T47D (cell line): ENCODE results near the gene WDR6.

Experiments used
- DNase-seq, 2 experiments: peaks; one replicate each; pipeline versions ENCODE4 v3.0.0 to v3.0.0-alpha.2; 2011 to 2012; ENCODE audit warnings: low read depth in 1 of 2, low spot score in 1 of 2
- JUND ChIP-seq: IDR thresholded peaks from 2 replicates; pipeline ENCODE4 v1.6.1; 2012; ENCODE audit warnings: low read depth
- in situ Hi-C: cut with HindIII; loops from 2 replicates; pipeline ENCODE4 v1.10.0; 2016; ENCODE audit warnings: low sequenced_read_pairs, low pct_unique_long_range_greater_than_20kb

The WDR6 gene

GRCh38 chr3:49020330-49021212 is 13.4 kb downstream of the WDR6 start:
- in situ Hi-C loops = no loop called here
- TF ChIP-seq JUND = no peak
- peak in 1 of 2 experiments; percentile 39 for DNase-seq

GRCh38 chr3:49021213-49021812 is 14.1 kb downstream of the WDR6 start:
- TF ChIP-seq JUND = no peak
- peak; percentile 58 to 98 for DNase-seq
- in situ Hi-C loops = no loop called here

GRCh38 chr3:49021813-49022687 is 14.9 kb downstream of the WDR6 start, which contains the start of gene NDUFAF3:
TSS of gene NDUFAF3 (plus strand) at chr3:49022121. CDS start at chr3:49022145, 24 bp downstream.
- TF ChIP-seq JUND = no peak
- in situ Hi-C loops = no loop called here
- DNase-seq = peak; percentile 57 to 96

- DNase-seq = no peak
These were observed 15.5 kb downstream of the WDR6 start for GRCh38 chr3:49022688-49023171.

GRCh38 chr3:49023775-49024174 is 16.6 kb downstream of the WDR6 start:
- no peak for DNase-seq
- no peak for TF ChIP-seq JUND
- in situ Hi-C loops = no loop called here

More at GRCh38 chr3:49022688-49023171, 15.5 kb downstream of the WDR6 start:
- no peak for TF ChIP-seq JUND
- in situ Hi-C loops = no loop called here

- TF ChIP-seq JUND = no peak
- in situ Hi-C loops = no loop called here
- no peak for DNase-seq
These were observed 17.3 kb downstream of the WDR6 start for GRCh38 chr3:49024449-49024848.

- TF ChIP-seq JUND = no peak
- in situ Hi-C loops = no loop called here
- DNase-seq = no peak
These were observed 18.0 kb downstream of the WDR6 start for GRCh38 chr3:49025005-49025792.

- no peak for TF ChIP-seq JUND
- in situ Hi-C loops = no loop called here
- DNase-seq = no peak
These were observed 18.8 kb downstream of the WDR6 start for GRCh38 chr3:49025793-49026520.

GRCh38 chr3:49026536-49026935 is 19.3 kb downstream of the WDR6 start:
- no peak for DNase-seq
- TF ChIP-seq JUND = no peak
- in situ Hi-C loops = no loop called here

GRCh38 chr3:49027634-49028033 is 20.4 kb downstream of the WDR6 start:
- no peak for DNase-seq
- TF ChIP-seq JUND = no peak
- in situ Hi-C loops = no loop called here

GRCh38 chr3:49028298-49028672 is 21.1 kb downstream of the WDR6 start:
- no peak for TF ChIP-seq JUND
- DNase-seq = no peak
- in situ Hi-C loops = no loop called here
